ENCODE data around the gene DNAI1. TPM values are rescaled to one million over a fixed set of nuclear protein-coding genes. Genes with fewer than 3 reads are reported as not detected.

DNAI1 gene
- polyA plus RNA-seq, 1 donor (not counting 4 experiments of a cell fraction or from before 2014, with no cell fraction given): 0.08 TPM

- no peak for TF ChIP-seq EZH2 (IDR thresholded peaks at IDR 0.05; ENCODE audit: low read length)
- no peak for TF ChIP-seq CTCF (optimal IDR thresholded peaks at IDR 0.05 in 1 of 3, IDR thresholded peaks at IDR 0.05 in 1 of 3, conservative IDR thresholded peaks at IDR 0.05 in 1 of 3; ENCODE audit: extremely low read depth in 1 of 3, insufficient read depth in 2 of 3, low read length in 3 of 3)
- no peak overlapping the region for H3K4me3 ChIP-seq (ENCODE audit: control insufficient read depth in 2 of 3, extremely low read depth in 1 of 3, insufficient read depth in 2 of 3, low read depth in 1 of 3, low read length in 3 of 3)
- no peaks in the 10 kb centered on the region for H3K36me3 ChIP-seq (ENCODE audit: control insufficient read depth in 2 of 2, extremely low read depth in 1 of 2, insufficient read depth in 2 of 2, low read length in 2 of 2)
- DNase-seq (ENCODE audit: low read depth, low spot score) (no peak), FAIRE-seq (no peak)
- no peak overlapping the region for H3K9ac ChIP-seq (ENCODE audit: control insufficient read depth, extremely low read depth, insufficient read depth, low read length)
- H3K9me1 ChIP-seq (ENCODE audit: control insufficient read depth, extremely low read depth, insufficient read depth, low read length): no peaks in the 10 kb centered on the region
- no peaks in the 10 kb centered on the region for H3K4me1 ChIP-seq (ENCODE audit: control insufficient read depth, extremely low read depth, insufficient read depth, low read length)
- H2AFZ ChIP-seq (ENCODE audit: control insufficient read depth, low read length): no peak overlapping the region
- H3K27me3 ChIP-seq (ENCODE audit: control insufficient read depth, extremely low read depth, insufficient read depth, low read length): peaks cover 29% of the 10 kb centered on the region
- H3K27ac ChIP-seq (ENCODE audit: control insufficient read depth, insufficient read depth, low read length): no peak overlapping the region
- dilution Hi-C loops (cut with MboI; ENCODE audit: extremely low pct_ligation_motif_present, low sequenced_read_pairs): no loop called here
- no peaks in the 10 kb centered on the region for H3K9me3 ChIP-seq (ENCODE audit: control insufficient read depth, low read depth, low read length)
- no peaks in the 10 kb centered on the region for H3K79me2 ChIP-seq (ENCODE audit: control insufficient read depth, insufficient read depth, low read length)
- peaks cover 6% of the 10 kb centered on the region for H4K20me1 ChIP-seq (ENCODE audit: control insufficient read depth, extremely low read depth, insufficient read depth, low read length)
- no peak overlapping the region for H3K4me2 ChIP-seq (ENCODE audit: control insufficient read depth, extremely low read depth, insufficient read depth, low read depth, low read length)
These were observed 90.8 kb downstream of the DNAI1 start for GRCh38 chr9:34549407-34549732.

DNA sequence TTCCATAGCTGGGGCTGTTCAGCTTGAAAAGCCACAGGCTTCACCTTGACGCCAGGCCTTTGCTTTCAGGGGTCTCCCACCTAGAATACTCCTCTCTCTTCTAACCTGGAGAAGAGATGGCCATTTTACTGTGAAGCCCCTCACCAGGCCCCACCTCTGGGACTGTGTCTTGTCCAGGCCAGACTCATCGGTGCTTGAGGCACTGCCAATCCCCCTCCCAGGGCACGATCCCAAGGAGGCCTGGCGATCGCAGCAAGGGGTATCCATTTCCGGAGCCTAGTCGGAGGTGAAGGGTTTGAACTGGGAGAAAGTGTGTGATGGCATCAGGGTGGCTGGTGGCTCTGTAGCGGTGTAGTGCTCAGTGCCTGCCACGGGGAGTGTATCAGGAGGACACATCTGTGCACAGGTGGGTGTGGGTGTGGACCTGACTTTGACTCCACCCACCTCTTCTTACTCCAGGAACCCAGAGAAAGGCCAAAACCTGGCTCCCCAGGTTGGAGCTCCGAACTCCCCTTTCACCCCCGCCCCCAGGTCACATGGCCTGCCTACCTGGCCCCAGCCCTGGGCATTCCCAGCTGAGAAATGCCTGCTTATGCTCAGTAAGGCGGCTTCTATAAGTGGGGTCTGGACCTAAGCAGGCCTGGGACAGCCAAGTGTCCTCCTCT is 91.5 kb downstream of the DNAI1 start:
- no peak overlapping the region for H2AFZ ChIP-seq (ENCODE audit: control insufficient read depth, low read length)
- no peak for FAIRE-seq
- no peaks in the 10 kb centered on the region for H3K9me1 ChIP-seq (ENCODE audit: control insufficient read depth, extremely low read depth, insufficient read depth, low read length)
- no peak overlapping the region for H3K9ac ChIP-seq (ENCODE audit: control insufficient read depth, extremely low read depth, insufficient read depth, low read length)
- peaks cover 36% of the 10 kb centered on the region for H3K27me3 ChIP-seq (ENCODE audit: control insufficient read depth, extremely low read depth, insufficient read depth, low read length)
- dilution Hi-C loops (cut with MboI; ENCODE audit: extremely low pct_ligation_motif_present, low sequenced_read_pairs): no loop called here
- no peak overlapping the region for H3K4me2 ChIP-seq (ENCODE audit: control insufficient read depth, extremely low read depth, insufficient read depth, low read depth, low read length)
- no peak for DNase-seq (ENCODE audit: low read depth, low spot score)
- H3K79me2 ChIP-seq (ENCODE audit: control insufficient read depth, insufficient read depth, low read length): no peaks in the 10 kb centered on the region
- no peak overlapping the region for H3K4me3 ChIP-seq (ENCODE audit: control insufficient read depth in 2 of 3, extremely low read depth in 1 of 3, insufficient read depth in 2 of 3, low read depth in 1 of 3, low read length in 3 of 3)
- no peaks in the 10 kb centered on the region for H3K9me3 ChIP-seq (ENCODE audit: control insufficient read depth, low read depth, low read length)
- H3K27ac ChIP-seq (ENCODE audit: control insufficient read depth, insufficient read depth, low read length): no peak overlapping the region
- H3K36me3 ChIP-seq (ENCODE audit: control insufficient read depth in 2 of 2, extremely low read depth in 1 of 2, insufficient read depth in 2 of 2, low read length in 2 of 2): no peaks in the 10 kb centered on the region
- H4K20me1 ChIP-seq (ENCODE audit: control insufficient read depth, extremely low read depth, insufficient read depth, low read length): peaks cover 6% of the 10 kb centered on the region
- no peak for TF ChIP-seq CTCF (optimal IDR thresholded peaks at IDR 0.05 in 1 of 3, IDR thresholded peaks at IDR 0.05 in 1 of 3, conservative IDR thresholded peaks at IDR 0.05 in 1 of 3; ENCODE audit: extremely low read depth in 1 of 3, insufficient read depth in 2 of 3, low read length in 3 of 3)
- no peak for TF ChIP-seq EZH2 (IDR thresholded peaks at IDR 0.05; ENCODE audit: low read length)
- H3K4me1 ChIP-seq (ENCODE audit: control insufficient read depth, extremely low read depth, insufficient read depth, low read length): no peaks in the 10 kb centered on the region
